Prostate gland (tissue), 2 donors: ENCODE measurements around the gene TNNI3. TPM values are rescaled to one million over a fixed set of nuclear protein-coding genes. Genes with fewer than 3 reads are reported as not detected.
A peak's percentile ranks its signal among the peaks of the same experiment; 100 is the strongest.

Experiments
- DNase-seq: peaks from one replicate; pipeline ENCODE4 v3.0.0-alpha.2; 2019; ENCODE audit warnings: low spot score
- H3K27ac ChIP-seq, 2 donors: fragments of 200-600 bp; sonication (generic); 2 replicates each; pipeline ENCODE4 v1.5.1; 2017 to 2019
- H3K27me3 ChIP-seq: fragments of 200-600 bp; sonication (generic); replicated peaks from 2 replicates; pipeline ENCODE4 v1.5.1; 2019; ENCODE audit not compliant: insufficient read depth
- H3K36me3 ChIP-seq, 2 donors: fragments of 200-600 bp; sonication (generic); 1 replicate in 1 of 2; 2 replicates in 1 of 2; pipeline versions ENCODE4 v1.5.1 to v1.8.1; 2017 to 2019
- H3K4me1 ChIP-seq: fragments of 200-600 bp; sonication (generic); replicated peaks from 2 replicates; pipeline ENCODE4 v1.5.1; 2019
- H3K4me3 ChIP-seq, 2 donors: fragments of 200-600 bp; sonication (generic); 2 replicates each; pipeline ENCODE4 v1.5.1; 2017 to 2019
- H3K9me3 ChIP-seq: fragments of 200-600 bp; sonication (generic); 2 replicates; pipeline ENCODE4 v1.5.1; 2017
- POLR2A ChIP-seq: fragments of 450-650 bp; IDR thresholded peaks from one replicate; pipeline ENCODE4 v1.6.1; 2016; ENCODE audit warnings: antibody characterized with exemption, mild to moderate bottlenecking
- POLR2AphosphoS5 ChIP-seq: sonication (generic); formaldehyde crosslinking; IDR thresholded peaks from one replicate; pipeline ENCODE4 v1.6.1; 2017; ENCODE audit warnings: antibody characterized with exemption
- WGBS: methylation state at CpG from one replicate; pipeline ENCODE4 v1.1.5; 2018; 5-methylcytosine and 5-hydroxymethylcytosine counted together
- intact Hi-C: fragments of 100-400 bp; cut with DNase I; formaldehyde crosslinking; loops from one replicate; pipeline ENCODE4 v1.14.2; 2022
- total RNA-seq, 2 donors: library from RNA; depleted of rRNA; stranded (reverse); fragments of >200 nt; gene quantifications; one replicate each; pipeline ENCODE4 v1.1.0, GENCODE V29; 2016
- TF ChIP-seq, protein P1 (sequence below), 4 experiments: fragments of 200-600 bp in 2 of 4; fragments of 450-650 bp in 2 of 4; sonication (generic) in 2 of 4; IDR thresholded peaks; 1 replicate in 3 of 4; 2 replicates in 1 of 4; pipeline ENCODE4 v1.5.1; 2016 to 2019; ENCODE audit warnings: antibody characterized with exemption in 4 of 4, mild to moderate bottlenecking in 2 of 4, moderate library complexity in 2 of 4

Gene TNNI3
- total RNA-seq, 2 donors from 2014 or later, result 12.4 TPM; not detected in 1

DNA sequence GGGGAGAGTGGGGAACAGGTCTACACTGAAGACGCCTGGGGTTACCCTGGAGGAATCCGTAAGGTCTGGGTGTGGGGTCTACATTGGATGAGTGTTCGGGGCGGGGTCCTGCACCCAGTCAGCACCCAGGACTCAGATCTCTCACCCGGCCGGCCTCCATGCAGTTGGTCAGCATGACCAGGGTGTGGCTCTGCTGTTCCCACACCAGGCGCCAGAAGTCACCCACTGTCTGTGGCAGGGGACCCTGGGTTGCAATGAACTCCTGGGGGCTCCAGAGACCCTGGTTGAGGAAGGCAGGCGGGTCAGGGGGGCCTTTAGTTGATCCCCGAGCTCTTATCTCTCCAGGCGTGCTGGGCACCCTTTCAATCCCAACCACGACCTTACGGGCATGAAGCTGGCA lies 28.5 kb upstream of the TNNI3 start:
- intact Hi-C loops, result no loop called here
- Histone ChIP-seq H3K27ac (no peak overlapping the region), H3K4me1 (no peaks in the 10 kb centered on the region), H3K36me3 (no peaks in the 10 kb centered on the region), H3K9me3 (no peaks in the 10 kb centered on the region), H3K27me3 (peaks cover 9% of the 10 kb centered on the region), H3K4me3 (no peak overlapping the region)
- WGBS, result 80% methylated on average over 12 of the region's 12 CpGs
- TF ChIP-seq, protein P1, sequence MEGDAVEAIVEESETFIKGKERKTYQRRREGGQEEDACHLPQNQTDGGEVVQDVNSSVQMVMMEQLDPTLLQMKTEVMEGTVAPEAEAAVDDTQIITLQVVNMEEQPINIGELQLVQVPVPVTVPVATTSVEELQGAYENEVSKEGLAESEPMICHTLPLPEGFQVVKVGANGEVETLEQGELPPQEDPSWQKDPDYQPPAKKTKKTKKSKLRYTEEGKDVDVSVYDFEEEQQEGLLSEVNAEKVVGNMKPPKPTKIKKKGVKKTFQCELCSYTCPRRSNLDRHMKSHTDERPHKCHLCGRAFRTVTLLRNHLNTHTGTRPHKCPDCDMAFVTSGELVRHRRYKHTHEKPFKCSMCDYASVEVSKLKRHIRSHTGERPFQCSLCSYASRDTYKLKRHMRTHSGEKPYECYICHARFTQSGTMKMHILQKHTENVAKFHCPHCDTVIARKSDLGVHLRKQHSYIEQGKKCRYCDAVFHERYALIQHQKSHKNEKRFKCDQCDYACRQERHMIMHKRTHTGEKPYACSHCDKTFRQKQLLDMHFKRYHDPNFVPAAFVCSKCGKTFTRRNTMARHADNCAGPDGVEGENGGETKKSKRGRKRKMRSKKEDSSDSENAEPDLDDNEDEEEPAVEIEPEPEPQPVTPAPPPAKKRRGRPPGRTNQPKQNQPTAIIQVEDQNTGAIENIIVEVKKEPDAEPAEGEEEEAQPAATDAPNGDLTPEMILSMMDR (IDR thresholded peaks at IDR 0.05), result no peak
- no peak for DNase-seq

DNA sequence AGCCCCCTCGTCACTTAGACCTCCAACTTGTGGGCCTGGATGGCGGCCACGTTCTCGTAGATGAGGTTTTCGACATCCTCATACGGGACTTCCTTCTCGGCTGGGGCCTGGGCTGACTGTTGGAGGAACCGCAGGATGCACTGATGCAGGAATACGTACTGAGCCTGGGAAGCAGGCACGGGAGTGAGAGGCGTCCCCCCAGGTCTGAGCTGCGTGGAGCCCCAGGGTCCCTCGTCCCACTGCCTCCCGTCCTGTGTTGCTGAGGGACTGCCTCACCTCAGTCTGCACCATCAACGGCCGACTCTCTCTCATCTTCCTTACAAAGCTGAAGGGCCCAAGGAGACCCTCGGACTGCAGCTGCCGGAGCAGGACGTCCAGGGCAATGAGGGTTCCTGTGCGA lies 24.2 kb upstream of the TNNI3 start:
- H3K27ac ChIP-seq, result no peak overlapping the region
- H3K9me3 ChIP-seq, result no peaks in the 10 kb centered on the region
- TF ChIP-seq POLR2AphosphoS5 (no peak), POLR2A (no peak)
- TF ChIP-seq, protein P1 (IDR thresholded peaks at IDR 0.05), result no peak
- 75% methylated on average over 14 of the region's 20 CpGs for WGBS
- intact Hi-C loops, result no loop called here
- no peak overlapping the region for H3K4me3 ChIP-seq
- no peaks in the 10 kb centered on the region for H3K36me3 ChIP-seq
- DNase-seq, result no peak
- no peaks in the 10 kb centered on the region for H3K4me1 ChIP-seq
- peaks cover 30% of the 10 kb centered on the region for H3K27me3 ChIP-seq

DNA sequence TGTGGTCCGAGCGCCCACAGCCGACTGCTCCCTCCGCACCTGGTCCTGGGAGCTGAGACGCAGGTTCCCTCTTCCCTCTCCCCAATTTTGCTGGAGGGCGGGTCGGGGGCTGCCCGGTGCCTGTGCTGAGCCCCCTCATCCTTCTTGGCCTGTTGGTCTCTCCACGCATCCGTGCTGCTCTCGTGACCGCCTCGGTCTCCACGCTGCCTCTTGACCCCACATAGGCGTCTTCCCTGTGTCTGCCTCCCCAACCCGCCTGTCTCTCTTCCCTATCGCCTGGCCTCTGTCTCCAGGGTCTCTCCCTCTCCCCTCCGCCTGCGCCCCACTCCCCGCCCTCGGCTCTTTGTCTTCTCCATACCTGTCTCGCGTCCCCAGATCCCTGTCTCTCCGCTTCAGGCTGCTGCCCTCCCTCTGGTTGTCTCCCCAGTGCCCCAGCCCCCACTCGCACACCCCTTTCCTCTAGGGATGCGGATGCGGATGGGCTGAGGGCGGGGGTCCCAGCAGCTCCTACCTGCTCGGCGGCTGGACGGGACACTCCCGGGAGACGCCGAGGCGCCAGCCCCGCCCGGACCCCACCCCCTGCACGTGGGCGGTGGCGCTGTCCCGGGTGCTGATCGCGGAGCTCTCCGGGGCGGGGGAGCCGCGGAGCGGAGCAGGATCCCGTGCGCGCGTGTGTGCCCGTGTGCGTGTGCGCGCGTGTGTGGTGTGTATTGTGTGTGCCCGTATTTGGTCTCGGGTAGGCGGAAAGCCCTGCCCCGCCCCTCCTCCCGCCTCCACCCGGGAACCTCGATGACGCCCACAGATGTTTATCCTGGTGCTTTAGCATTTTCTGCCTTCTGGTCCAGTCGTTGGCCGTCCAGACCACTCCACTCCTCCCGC lies 22.3 kb upstream of the TNNI3 start, which contains the start of gene SYT5:
SYT5 (minus strand) TSS at position 684 of the 879 bp plus-strand sequence. CDS start 1,248 bp downstream, outside the sequence.
- no peaks in the 10 kb centered on the region for H3K4me1 ChIP-seq
- H3K4me3 ChIP-seq, result peak within 1 kb of the TSS in 1 of 2 donors; percentile 15
- 4% methylated on average over 64 of the region's 68 CpGs for WGBS
- no peaks in the 10 kb centered on the region for H3K36me3 ChIP-seq
- intact Hi-C loops, result no loop called here
- no peaks in the 10 kb centered on the region for H3K9me3 ChIP-seq
- TF ChIP-seq, protein P1 (IDR thresholded peaks at IDR 0.05), result no peak
- H3K27ac ChIP-seq, result no peak within 1 kb of the TSS
- no peak for DNase-seq
- peaks cover 32% of the 10 kb centered on the region for H3K27me3 ChIP-seq

DNA sequence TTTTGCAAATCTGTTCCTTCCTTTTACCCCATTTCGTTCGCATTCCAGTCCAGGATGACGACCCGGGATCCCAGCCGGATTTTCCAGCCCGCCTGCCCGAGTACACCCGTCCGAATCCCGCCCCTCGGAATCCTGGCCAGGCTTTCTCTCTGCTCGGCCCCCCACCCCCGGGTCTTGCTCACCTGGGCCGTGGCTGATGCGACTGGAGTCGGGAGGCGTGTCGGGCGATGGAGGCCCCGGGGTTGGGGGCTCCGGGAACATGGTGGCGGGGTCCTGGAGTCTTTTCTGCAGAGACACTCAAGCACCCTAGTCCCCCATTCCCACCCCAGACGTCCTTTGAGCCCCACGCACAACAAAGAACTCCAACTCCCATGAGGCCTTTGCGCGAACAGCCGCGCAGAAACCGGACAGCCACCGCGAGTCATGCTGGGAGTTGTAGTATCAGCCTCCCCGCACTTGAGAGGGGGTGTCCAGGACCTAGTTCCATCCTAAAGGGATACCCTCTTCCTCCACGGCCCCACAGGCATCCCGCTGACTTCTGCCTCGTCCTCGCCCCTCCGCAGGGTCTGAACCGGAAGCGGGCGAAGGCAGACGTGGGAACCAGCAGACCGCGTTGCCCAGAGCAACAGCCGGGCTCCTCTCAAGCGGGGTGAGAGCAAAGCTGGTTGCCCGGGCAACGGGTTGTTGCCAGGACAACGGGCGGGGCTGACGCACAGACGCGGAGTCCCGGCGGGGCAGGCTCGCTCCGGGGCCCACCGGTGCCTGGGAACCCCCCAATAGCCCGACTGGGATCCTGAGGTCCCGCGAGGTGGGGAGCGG lies 21.5 kb upstream of the TNNI3 start:
- 4% methylated on average over 57 of the region's 61 CpGs for WGBS
- Histone ChIP-seq H3K27ac (no peak overlapping the region), H3K27me3 (peaks cover 40% of the 10 kb centered on the region), H3K36me3 (no peaks in the 10 kb centered on the region), H3K4me3 (peak overlapping the region in 1 of 2 donors; percentile 15), H3K4me1 (no peaks in the 10 kb centered on the region), H3K9me3 (no peaks in the 10 kb centered on the region)
- intact Hi-C loops, result no loop called here
- TF ChIP-seq POLR2AphosphoS5, result no peak
- TF ChIP-seq, protein P1 (IDR thresholded peaks at IDR 0.05), result no peak
- no peak for TF ChIP-seq POLR2A
- no peak for DNase-seq
